GM06990 (cell line): ENCODE measurements around the gene DDI2.

Experiments used
- DNase-seq: peaks from one replicate; pipeline ENCODE4 v3.0.0-alpha.2; 2011; ENCODE audit not compliant: insufficient read length; ENCODE audit errors: extremely low read depth
- H3K27me3 ChIP-seq: replicated peaks from 2 replicates; pipeline ENCODE4 v1.6.0; 2011; ENCODE audit warnings: low read length; ENCODE audit not compliant: control insufficient read depth, insufficient read depth
- H3K36me3 ChIP-seq: 2 replicates; pipeline ENCODE4 v1.5.1; 2011; ENCODE audit warnings: low read length; ENCODE audit not compliant: control insufficient read depth, insufficient read depth
- H3K4me3 ChIP-seq: replicated peaks from 2 replicates; pipeline ENCODE4 v1.5.1; 2011; ENCODE audit warnings: low read depth, mild to moderate bottlenecking, control low read depth, low read length
- CTCF ChIP-seq: IDR thresholded peaks from 2 replicates; pipeline ENCODE4 v1.5.1; 2011; ENCODE audit warnings: low read length, control low read depth, mild to moderate bottlenecking, inconsistent platforms; ENCODE audit not compliant: insufficient read depth, poor library complexity, severe bottlenecking

The DDI2 gene

GRCh38 chr1:15654091-15654690 lies 36.9 kb downstream of the DDI2 start:
- Histone ChIP-seq H3K27me3 (no peaks in the 10 kb centered on the region), H3K4me3 (no peak overlapping the region), H3K36me3 (peaks cover 10% of the 10 kb centered on the region)
- TF ChIP-seq CTCF = no peak
- no peak for DNase-seq

DNA sequence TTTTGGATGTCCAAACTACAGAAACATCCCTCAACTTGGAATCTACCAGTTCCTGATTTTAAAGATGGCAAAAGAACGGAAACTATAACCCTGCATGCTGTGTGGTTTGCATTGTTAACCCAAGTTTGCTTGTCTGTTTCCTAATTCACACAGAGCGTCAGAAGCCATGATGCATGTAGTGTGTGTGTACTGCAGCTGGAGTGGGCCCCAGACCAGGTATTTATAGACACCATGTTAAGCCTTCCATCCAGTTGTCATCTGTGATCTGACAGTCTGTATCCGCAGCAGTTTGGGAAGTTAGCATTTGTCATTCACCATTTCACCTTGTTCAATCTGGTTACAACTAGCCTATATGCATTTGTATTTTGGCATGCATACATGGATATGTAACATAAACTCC lies 39.2 kb downstream of the DDI2 start:
- H3K27me3 ChIP-seq = no peaks in the 10 kb centered on the region
- H3K36me3 ChIP-seq = peaks cover 18% of the 10 kb centered on the region
- DNase-seq = no peak
- no peak for TF ChIP-seq CTCF
- no peak overlapping the region for H3K4me3 ChIP-seq

GRCh38 chr1:15657021-15657420 lies 39.8 kb downstream of the DDI2 start:
- TF ChIP-seq CTCF = no peak
- no peak for DNase-seq
- Histone ChIP-seq H3K27me3 (no peaks in the 10 kb centered on the region), H3K4me3 (no peak overlapping the region), H3K36me3 (peaks cover 17% of the 10 kb centered on the region)

- Histone ChIP-seq H3K36me3 (peaks cover 14% of the 10 kb centered on the region), H3K4me3 (no peak overlapping the region), H3K27me3 (no peaks in the 10 kb centered on the region)
- TF ChIP-seq CTCF = no peak
- no peak for DNase-seq
Observed at GRCh38 chr1:15660151-15660550, 42.9 kb downstream of the DDI2 start.

DNA sequence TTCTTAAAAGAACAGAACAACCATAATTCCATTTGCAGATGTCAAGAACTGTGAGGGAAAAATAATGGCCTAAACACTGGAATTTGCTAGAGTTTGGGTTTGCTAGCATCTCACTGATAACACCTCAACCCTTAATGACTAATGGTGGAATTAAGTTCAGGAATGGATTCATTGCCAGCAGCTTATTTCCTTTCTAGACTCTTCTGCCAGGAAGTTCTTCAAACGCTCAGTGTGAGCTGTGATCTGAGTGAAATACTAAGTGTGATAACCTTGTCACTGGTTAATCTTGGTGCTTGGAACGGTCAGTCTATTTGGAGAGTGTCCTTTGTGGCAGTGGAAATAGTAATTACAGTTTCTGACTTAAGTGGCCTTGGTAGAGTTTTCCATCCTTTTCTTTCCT lies 45.2 kb downstream of the DDI2 start:
- TF ChIP-seq CTCF = no peak
- no peak for DNase-seq
- H3K27me3 ChIP-seq = no peaks in the 10 kb centered on the region
- H3K4me3 ChIP-seq = no peak overlapping the region
- peaks cover 10% of the 10 kb centered on the region for H3K36me3 ChIP-seq

DNA sequence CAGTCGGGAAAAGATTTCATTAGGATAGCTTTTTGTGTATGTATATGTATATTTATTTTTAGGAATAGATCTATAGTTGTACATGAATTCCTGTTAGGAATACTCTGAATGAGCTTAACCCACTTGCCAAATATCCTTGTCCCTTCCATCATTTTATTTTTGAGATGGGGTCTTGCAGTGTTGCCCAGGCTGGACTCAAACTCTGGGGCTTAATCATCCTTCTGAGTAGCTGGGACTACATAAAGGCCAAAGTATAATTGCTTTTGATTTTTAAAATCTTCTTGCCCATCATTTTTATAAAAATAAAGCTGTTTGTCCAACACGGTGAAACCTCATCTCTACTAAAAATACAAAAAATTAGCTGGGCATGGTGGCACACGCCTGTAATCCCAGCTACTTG lies 46.7 kb downstream of the DDI2 start:
- TF ChIP-seq CTCF = no peak
- Histone ChIP-seq H3K4me3 (no peak overlapping the region), H3K36me3 (peaks cover 10% of the 10 kb centered on the region)

More for the DNA sequence above, 46.7 kb downstream of the DDI2 start:
- DNase-seq = no peak
- no peaks in the 10 kb centered on the region for H3K27me3 ChIP-seq
